Chondrocyte (in vitro differentiated cells): Measurements from ENCODE around the gene PON3. TPM values are rescaled to one million over a fixed set of nuclear protein-coding genes. Genes with fewer than 3 reads are reported as not detected.

ENCODE experiments used
- DNase-seq: peaks from one replicate; pipeline ENCODE4 v3.0.0; 2021; ENCODE audit warnings: mixed read lengths, low spot score
- H3K27ac Mint-ChIP-seq: one replicate; pipeline ENCODE4 v1.8.0; 2021; ENCODE audit warnings: mild to moderate bottlenecking, moderate library complexity, mixed read lengths; ENCODE audit not compliant: unreplicated experiment
- H3K27me3 Mint-ChIP-seq: 2 replicates; pipeline ENCODE4 v1.8.0; 2021; ENCODE audit warnings: low read depth, mixed read lengths
- H3K36me3 Mint-ChIP-seq: 2 replicates; pipeline ENCODE4 v1.8.0; 2021; ENCODE audit warnings: low read depth, mixed read lengths
- H3K4me1 Mint-ChIP-seq: 2 replicates; pipeline ENCODE4 v1.8.0; 2021; ENCODE audit warnings: low read depth, mild to moderate bottlenecking, mixed read lengths
- H3K4me3 Mint-ChIP-seq: one replicate; pipeline ENCODE4 v1.8.0; 2021; ENCODE audit warnings: mild to moderate bottlenecking, moderate library complexity, mixed read lengths; ENCODE audit not compliant: unreplicated experiment
- H3K9me3 Mint-ChIP-seq: 2 replicates; pipeline ENCODE4 v1.8.0; 2021; ENCODE audit warnings: low read depth, mixed read lengths
- CTCF ChIP-seq: fragments of 200-600 bp; sonication (generic); IDR thresholded peaks from 2 replicates; pipeline ENCODE4 v1.5.0; 2021; ENCODE audit warnings: antibody characterized with exemption, mild to moderate bottlenecking, moderate library complexity
- total RNA-seq: library from RNA; stranded (reverse); gene quantifications from 3 replicates; pipeline ENCODE4 v1.2.1, GENCODE V29; 2021

The PON3 gene
- total RNA-seq, 1 donor from 2014 or later: not detected

DNA sequence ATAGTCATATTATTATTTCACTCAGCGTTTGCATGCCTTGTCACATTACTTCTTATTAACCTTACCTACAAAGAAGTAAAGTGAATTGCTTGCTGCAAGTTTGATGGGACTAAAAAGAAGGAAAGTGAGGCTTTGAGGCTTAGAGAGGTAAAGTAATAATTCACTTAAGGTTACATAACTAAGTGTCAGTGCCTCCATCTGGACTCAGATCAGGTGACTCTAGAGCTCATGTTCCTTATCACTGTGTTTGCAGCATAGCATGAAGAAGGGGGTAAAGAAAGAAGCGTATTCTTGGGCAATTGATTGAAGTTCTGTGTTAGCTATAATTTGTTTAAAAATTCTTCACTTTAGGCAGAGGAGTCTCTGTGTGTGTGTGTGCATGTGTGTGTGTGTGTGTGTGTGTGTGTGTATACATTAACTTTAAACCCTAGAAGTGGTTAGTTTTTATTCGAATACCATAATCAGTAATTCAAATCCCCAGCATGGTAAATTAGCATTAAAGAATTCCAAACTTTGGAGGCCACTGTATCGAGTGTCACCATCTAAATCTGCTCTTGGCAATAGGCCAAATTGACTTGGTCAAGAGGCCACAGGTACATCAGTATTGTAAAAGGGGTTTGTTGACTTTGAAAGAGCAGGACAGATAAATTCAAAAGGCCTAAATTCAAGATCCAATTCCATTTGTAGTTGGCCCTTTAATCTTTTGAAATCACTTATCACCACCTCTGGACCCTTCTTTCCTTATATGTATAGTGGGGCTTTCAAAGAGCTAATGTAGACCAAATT, 2.2 kb upstream of the PON3 start:
- no peaks in the 10 kb centered on the region for H3K4me1 Mint-ChIP-seq
- no peak overlapping the region for H3K4me3 Mint-ChIP-seq
- no peak for TF ChIP-seq CTCF
- no peaks in the 10 kb centered on the region for H3K27me3 Mint-ChIP-seq
- H3K36me3 Mint-ChIP-seq: no peaks in the 10 kb centered on the region
- H3K27ac Mint-ChIP-seq: no peak overlapping the region
- DNase-seq: no peak
- H3K9me3 Mint-ChIP-seq: no peaks in the 10 kb centered on the region

DNA sequence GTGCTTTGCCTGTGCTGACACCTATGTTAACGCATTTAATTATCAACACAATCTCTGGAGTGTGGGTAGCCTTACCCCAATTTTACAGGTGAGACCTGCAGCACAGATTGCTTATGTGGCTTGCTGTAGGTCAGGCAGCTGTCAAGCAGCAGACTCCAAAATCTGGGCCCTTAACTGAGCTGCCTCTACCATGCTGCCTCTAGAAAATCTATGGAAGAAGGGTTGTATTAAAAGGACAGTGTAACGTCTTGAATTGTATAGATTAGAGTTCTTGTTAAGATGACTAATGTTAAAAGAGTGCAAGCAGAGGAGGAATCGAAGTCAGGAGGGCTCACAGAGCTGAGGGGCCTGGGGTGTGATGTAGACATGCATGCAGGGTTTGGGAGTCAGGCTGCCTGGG, 1.2 kb upstream of the PON3 start:
- Mint-ChIP-seq H3K27ac (no peak overlapping the region), H3K9me3 (no peaks in the 10 kb centered on the region)

DNA sequence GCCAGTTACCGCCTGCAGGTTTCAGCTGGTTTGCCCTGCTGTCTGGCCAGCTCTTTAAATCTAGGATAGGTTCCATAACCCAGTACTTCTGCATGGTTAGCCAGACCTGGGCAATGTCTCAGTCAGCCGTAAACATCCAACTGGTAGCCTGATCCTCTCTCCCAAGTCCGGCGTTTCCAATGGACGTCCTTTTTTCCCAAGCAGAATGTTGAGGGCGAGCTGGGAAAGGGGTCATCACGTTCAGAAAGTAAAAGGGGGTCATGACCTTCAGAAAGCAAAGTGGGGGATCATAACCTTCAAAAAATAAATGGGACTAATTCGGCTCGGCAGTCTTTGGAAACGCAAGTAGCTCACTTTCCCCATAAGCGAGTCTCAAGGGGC, 430 bp downstream of the PON3 start:
- DNase-seq: no peak
- H3K27me3 Mint-ChIP-seq: no peaks in the 10 kb centered on the region
- no peaks in the 10 kb centered on the region for H3K4me1 Mint-ChIP-seq
- no peaks in the 10 kb centered on the region for H3K36me3 Mint-ChIP-seq
- no peak overlapping the region for H3K27ac Mint-ChIP-seq
- H3K4me3 Mint-ChIP-seq: no peak overlapping the region
- no peaks in the 10 kb centered on the region for H3K9me3 Mint-ChIP-seq
- no peak for TF ChIP-seq CTCF

More for the DNA sequence above, 1.2 kb upstream of the PON3 start:
- no peak for TF ChIP-seq CTCF
- no peaks in the 10 kb centered on the region for H3K27me3 Mint-ChIP-seq
- DNase-seq: no peak
- no peak overlapping the region for H3K4me3 Mint-ChIP-seq
- no peaks in the 10 kb centered on the region for H3K4me1 Mint-ChIP-seq
- no peaks in the 10 kb centered on the region for H3K36me3 Mint-ChIP-seq

DNA sequence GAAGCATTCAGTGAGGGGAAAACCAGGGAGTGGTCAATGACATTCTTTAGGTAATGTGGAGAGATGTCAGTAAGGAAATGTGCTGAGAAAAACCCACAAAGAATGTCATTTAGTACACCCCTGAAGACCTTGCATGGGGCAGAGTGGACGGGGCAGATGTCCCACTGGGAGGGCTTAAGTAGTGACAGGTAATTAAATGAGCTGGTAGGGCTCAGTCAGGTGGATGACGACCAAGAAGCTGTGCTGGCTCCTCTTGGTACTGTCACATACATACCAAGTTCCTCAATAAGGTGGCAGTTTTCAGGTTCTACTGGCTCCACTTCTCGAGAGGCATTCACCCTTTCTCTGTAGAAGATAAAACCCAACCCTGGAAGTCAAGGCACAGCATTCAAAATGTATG, 1.8 kb downstream of the PON3 start:
- H3K4me1 Mint-ChIP-seq: no peaks in the 10 kb centered on the region
- H3K9me3 Mint-ChIP-seq: no peaks in the 10 kb centered on the region
- no peak for DNase-seq
- H3K4me3 Mint-ChIP-seq: no peak overlapping the region
- H3K36me3 Mint-ChIP-seq: no peaks in the 10 kb centered on the region
- H3K27ac Mint-ChIP-seq: no peak overlapping the region
- TF ChIP-seq CTCF: no peak
- H3K27me3 Mint-ChIP-seq: no peaks in the 10 kb centered on the region

DNA sequence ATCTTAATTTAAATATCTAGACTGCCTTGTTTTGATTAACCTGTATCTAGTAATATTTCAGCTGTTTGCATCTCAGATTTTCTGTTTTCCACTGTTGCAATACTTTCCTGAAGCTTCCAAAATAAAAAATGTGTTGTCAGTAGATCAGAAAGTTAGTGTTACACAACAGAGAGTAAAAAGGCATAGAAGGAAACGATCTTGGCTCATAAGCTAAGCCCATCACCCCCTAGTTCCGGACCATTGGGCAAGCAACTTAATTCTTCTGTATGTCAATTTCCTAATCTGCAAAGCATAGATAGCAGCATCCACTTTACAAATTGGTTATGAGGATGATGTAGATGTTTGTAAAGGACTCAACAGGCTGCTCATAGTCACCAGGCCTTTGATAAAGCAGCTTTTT, 4.4 kb downstream of the PON3 start:
- Mint-ChIP-seq H3K9me3 (peaks cover 10% of the 10 kb centered on the region), H3K27ac (no peak overlapping the region), H3K27me3 (no peaks in the 10 kb centered on the region), H3K4me3 (no peak overlapping the region), H3K4me1 (no peaks in the 10 kb centered on the region), H3K36me3 (no peaks in the 10 kb centered on the region)
- no peak for TF ChIP-seq CTCF
- no peak for DNase-seq
